Measurements from ENCODE around the gene SIGLEC12. TPM values are rescaled to one million over a fixed set of nuclear protein-coding genes. Genes with fewer than 3 reads are reported as not detected.
"Not testable (repeated sequence)": the region's sequence is repeated elsewhere in the genome, so short reads cannot be mapped to it uniquely, and the experiment has no call there.

The SIGLEC12 gene
- total and polyA plus RNA-seq, 3 donors from 2014 or later = 1.0 TPM; not detected in 2

GRCh38 chr19:51469162-51469561, 32.4 kb downstream of the SIGLEC12 start:
- WGBS, 2 donors = 53 to 57% methylated on average over 4 of the region's 4 CpGs
- intact Hi-C loops (cut with DNase I; ENCODE audit: low total_unique reads) = no loop called here

GRCh38 chr19:51468545-51468920, 33.1 kb downstream of the SIGLEC12 start:
- intact Hi-C loops (cut with DNase I; ENCODE audit: low total_unique reads) = no loop called here
- TF ChIP-seq CTCF (IDR thresholded peaks at IDR 0.05) (no peak), POLR2A (IDR thresholded peaks at IDR 0.05) (no peak)
- Histone ChIP-seq H3K27ac (no peak overlapping the region), H3K4me1 (no peaks in the 10 kb centered on the region), H3K4me3 (no peak overlapping the region), H3K36me3 (ENCODE audit: low read depth, missing control alignments) (no peaks in the 10 kb centered on the region), H3K27me3 (no peaks in the 10 kb centered on the region), H3K9me3 (no peaks in the 10 kb centered on the region)
- 85 to 92% methylated on average over 2 of the region's 2 CpGs for WGBS, 2 donors
- no peak for DNase-seq

More at GRCh38 chr19:51469162-51469561, 32.4 kb downstream of the SIGLEC12 start:
- TF ChIP-seq CTCF (IDR thresholded peaks at IDR 0.05) (no peak), POLR2A (IDR thresholded peaks at IDR 0.05) (no peak)
- Histone ChIP-seq H3K27ac (no peak overlapping the region), H3K4me3 (no peak overlapping the region), H3K9me3 (no peaks in the 10 kb centered on the region), H3K27me3 (no peaks in the 10 kb centered on the region), H3K4me1 (no peaks in the 10 kb centered on the region), H3K36me3 (ENCODE audit: low read depth, missing control alignments) (no peaks in the 10 kb centered on the region)
- DNase-seq = no peak

GRCh38 chr19:51467864-51468544, 33.6 kb downstream of the SIGLEC12 start:
- H3K27me3 ChIP-seq = no peaks in the 10 kb centered on the region
- TF ChIP-seq CTCF (IDR thresholded peaks at IDR 0.05) (no peak), POLR2A (IDR thresholded peaks at IDR 0.05) (no peak)
- H3K4me3 ChIP-seq = no peak overlapping the region
- no peaks in the 10 kb centered on the region for H3K4me1 ChIP-seq
- WGBS, 2 donors = 78 to 84% methylated on average over 4 of the region's 4 CpGs
- H3K36me3 ChIP-seq (ENCODE audit: low read depth, missing control alignments) = no peaks in the 10 kb centered on the region
- H3K9me3 ChIP-seq = no peaks in the 10 kb centered on the region
- DNase-seq = no peak
- no peak overlapping the region for H3K27ac ChIP-seq
- intact Hi-C loops (cut with DNase I; ENCODE audit: low total_unique reads) = no loop called here

- WGBS, 2 donors = 59% methylated on average over 3 of the region's 3 CpGs
- no peak overlapping the region for H3K27ac ChIP-seq
- no peak for TF ChIP-seq POLR2A (IDR thresholded peaks at IDR 0.05)
- TF ChIP-seq CTCF (IDR thresholded peaks at IDR 0.05) = no peak
- H3K36me3 ChIP-seq (ENCODE audit: low read depth, missing control alignments) = no peaks in the 10 kb centered on the region
- no peaks in the 10 kb centered on the region for H3K9me3 ChIP-seq
- no peak for DNase-seq
- no peak overlapping the region for H3K4me3 ChIP-seq
- no peaks in the 10 kb centered on the region for H3K27me3 ChIP-seq
- intact Hi-C loops (cut with DNase I; ENCODE audit: low total_unique reads) = no loop called here
- no peaks in the 10 kb centered on the region for H3K4me1 ChIP-seq
Measured at GRCh38 chr19:51466723-51467122, 34.9 kb downstream of the SIGLEC12 start.

GRCh38 chr19:51463976-51464581, 37.5 kb downstream of the SIGLEC12 start:
- DNase-seq; H3K4me3 ChIP-seq; H3K9me3 ChIP-seq; intact Hi-C loops (cut with DNase I; ENCODE audit: low total_unique reads); H3K36me3 ChIP-seq (ENCODE audit: low read depth, missing control alignments); H3K4me1 ChIP-seq; H3K27me3 ChIP-seq; H3K27ac ChIP-seq: not testable (repeated sequence)
- WGBS, 2 donors = 17 to 19% methylated on average over 15 of the region's 33 CpGs

All from testis (tissue), 3 donors.